Measurements from ENCODE around the gene UNK. TPM values are rescaled to one million over a fixed set of nuclear protein-coding genes. Genes with fewer than 3 reads are reported as not detected.

The UNK gene
- polyA plus RNA-seq, 2 of the 4 experiments (the other 2 are of a cell fraction) = 27.0 to 34.5 TPM

DNA sequence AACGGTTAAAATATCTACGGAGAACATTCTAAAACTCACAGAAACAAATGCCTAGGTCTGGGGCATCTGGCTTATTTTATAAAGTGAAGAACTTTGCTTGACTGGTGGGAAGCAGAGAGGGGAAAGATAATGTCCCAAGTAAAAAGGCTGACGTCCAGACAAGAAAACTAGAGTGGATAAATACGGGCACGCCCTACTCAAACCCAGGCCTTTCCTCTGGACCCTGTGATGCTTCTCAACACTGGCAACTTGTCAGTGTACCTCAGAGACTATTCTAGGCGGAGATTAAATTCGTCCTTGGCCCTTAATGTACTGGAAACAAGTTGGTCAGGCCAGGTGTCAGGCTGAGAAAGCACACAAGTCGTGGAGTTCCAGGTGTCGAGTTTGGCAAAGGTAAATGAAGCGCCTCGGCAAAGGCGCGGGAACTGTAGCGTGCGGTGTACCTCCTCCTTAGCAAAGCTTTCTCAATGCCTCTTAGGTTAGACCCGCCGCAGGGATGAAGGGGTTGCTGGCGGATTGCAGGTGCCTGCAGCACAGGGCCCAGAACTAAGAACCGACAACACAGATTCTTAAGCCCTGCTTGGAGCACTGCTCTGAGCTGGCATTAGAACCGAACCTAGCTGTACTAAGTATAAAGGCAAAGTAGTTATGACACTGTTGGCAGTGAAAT lies 668 bp upstream of the UNK start:
- POLR2A ChIA-PET = interaction anchor here (1.0 to 3.7 kb wide), 4 partner anchors 9 to 112 kb away, joined by 3 to 17 read pairs (median 8); partner anchors contain the start of gene WBP2
- Histone ChIP-seq H3K4me3 (peak overlapping the region; percentile 33), H3K27ac (peak overlapping the region; percentile 96 to 97), H3K4me2 (peak overlapping the region; percentile 82), H3K4me1 (peaks cover 39% of the 10 kb centered on the region), H3K9me3 (no peaks in the 10 kb centered on the region)
- TF ChIP-seq TFCP2L1 (CRISPR knock-in tag; IDR thresholded peaks at IDR 0.05) (0 out of 2 replicates have a peak, but pooled peaks have one; percentile 16), GATA3 (IDR thresholded peaks at IDR 0.05; ENCODE audit: borderline replicate concordance) (no peak), POLR2AphosphoS2 (conservative IDR thresholded peaks at IDR 0.05; ENCODE audit: low read length) (no peak), FOXS1 (CRISPR knock-in tag; IDR thresholded peaks at IDR 0.05) (no peak), PBX3 (IDR thresholded peaks at IDR 0.05) (no peak; the same call in 1 of the 2 replicates), NFE2L2 (conservative IDR thresholded peaks at IDR 0.05; ENCODE audit: low read length) (no peak), HES2 (IDR thresholded peaks at IDR 0.05) (no peak)
- ATAC-seq (peak; percentile 7 to 14; a peak in 5 of 6 replicates), FAIRE-seq (no peak), DNase-seq (ENCODE audit: low read depth in 1 of 2, low spot score in 1 of 2) (no peak)
- CTCF ChIA-PET = interaction anchor here (0.6 to 5.8 kb wide), 35 partner anchors 8 to 372 kb away, joined by 3 to 72 read pairs (median 5); partner anchors contain the start of genes GALK1, TRIM47, TRIM65 and UNC13D
- WGBS (ENCODE audit: missing lambda C conversion rate) = 56% methylated on average over 20 of the region's 20 CpGs

- peak in 1 of 2 experiments; percentile 69 for DNase-seq (ENCODE audit: low read depth in 1 of 2, low spot score in 1 of 2)
- FAIRE-seq = no peak
- H3K27ac ChIP-seq = peak overlapping the region; percentile 96 to 97
- ChIA-PET CTCF (interaction anchor here (0.8 to 5.8 kb wide), 12 partner anchors 9 to 166 kb away, joined by 3 to 72 read pairs (median 9); partner anchors contain the start of gene GALK1), POLR2A (interaction anchor here (1.0 to 3.7 kb wide), 6 partner anchors 9 to 111 kb away, joined by 3 to 17 read pairs (median 4); partner anchors contain the start of gene WBP2)
- peak overlapping the region; percentile 81 for H3K4me2 ChIP-seq
- ATAC-seq = peak; percentile 81 to 82
- peaks cover 37% of the 10 kb centered on the region for H3K4me1 ChIP-seq
- 14% methylated on average over 28 of the region's 43 CpGs for WGBS (ENCODE audit: missing lambda C conversion rate)
- peak overlapping the region; percentile 60 for H3K4me3 ChIP-seq
- no peaks in the 10 kb centered on the region for H3K9me3 ChIP-seq
- TF ChIP-seq NR3C1 (IDR thresholded peaks at IDR 0.05) (no peak), SREBF2 (IDR thresholded peaks at IDR 0.05) (no peak), SMC3 (IDR thresholded peaks at IDR 0.05) (no peak), POLR2A (IDR thresholded peaks at IDR 0.05; ENCODE audit: low read length) (peak; percentile 46), ZNF302 (CRISPR knock-in tag; IDR thresholded peaks at IDR 0.05) (peak; percentile 89), CHD4 (IDR thresholded peaks at IDR 0.05; ENCODE audit: borderline replicate concordance) (no peak), PHF8 (IDR thresholded peaks at IDR 0.05; ENCODE audit: borderline replicate concordance, low read depth) (peak; percentile 98), TFCP2L1 (CRISPR knock-in tag; IDR thresholded peaks at IDR 0.05) (peak; percentile 59; the same call in 1 of the 2 replicates), RAD21 (conservative IDR thresholded peaks at IDR 0.05 in 1 of 2, IDR thresholded peaks at IDR 0.05 in 1 of 2) (no peak), HOXA7 (CRISPR knock-in tag; IDR thresholded peaks at IDR 0.05) (peak; percentile 84), JUN (IDR thresholded peaks at IDR 0.05) (peak; percentile 83 to 98), FOXS1 (CRISPR knock-in tag; IDR thresholded peaks at IDR 0.05) (peak; percentile 76), RFX5 (IDR thresholded peaks at IDR 0.05) (0 out of 2 replicates have a peak, but pooled peaks have one; percentile 23), MAFK (IDR thresholded peaks at IDR 0.05; ENCODE audit: partially characterized antibody) (peak; percentile 90), EHF (CRISPR knock-in tag; IDR thresholded peaks at IDR 0.05) (peak; percentile 91; the same call in 1 of the 2 replicates), CHD2 (IDR thresholded peaks at IDR 0.05; ENCODE audit: low read length, partially characterized antibody) (no peak), MAZ (IDR thresholded peaks at IDR 0.05; ENCODE audit: borderline replicate concordance, low read depth, low read length) (0 out of 2 replicates have a peak, but pooled peaks have one; percentile 29), ATOH8 (CRISPR knock-in tag; IDR thresholded peaks at IDR 0.05; ENCODE audit: low read depth) (peak; percentile 80), HOXB13 (CRISPR knock-in tag; IDR thresholded peaks at IDR 0.05; ENCODE audit: low read depth) (peak; percentile 91), E2F6 (IDR thresholded peaks at IDR 0.05; ENCODE audit: borderline replicate concordance, low read depth) (peak; percentile 96), MAX (IDR thresholded peaks at IDR 0.05) (peak; percentile 95)
- TF ChIP-seq, protein P1, sequence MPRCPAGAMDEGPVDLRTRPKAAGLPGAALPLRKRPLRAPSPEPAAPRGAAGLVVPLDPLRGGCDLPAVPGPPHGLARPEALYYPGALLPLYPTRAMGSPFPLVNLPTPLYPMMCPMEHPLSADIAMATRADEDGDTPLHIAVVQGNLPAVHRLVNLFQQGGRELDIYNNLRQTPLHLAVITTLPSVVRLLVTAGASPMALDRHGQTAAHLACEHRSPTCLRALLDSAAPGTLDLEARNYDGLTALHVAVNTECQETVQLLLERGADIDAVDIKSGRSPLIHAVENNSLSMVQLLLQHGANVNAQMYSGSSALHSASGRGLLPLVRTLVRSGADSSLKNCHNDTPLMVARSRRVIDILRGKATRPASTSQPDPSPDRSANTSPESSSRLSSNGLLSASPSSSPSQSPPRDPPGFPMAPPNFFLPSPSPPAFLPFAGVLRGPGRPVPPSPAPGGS (IDR thresholded peaks at IDR 0.05) = peak; percentile 95; the same call in 2 of the 3 replicates
- TF ChIP-seq, protein P2, sequence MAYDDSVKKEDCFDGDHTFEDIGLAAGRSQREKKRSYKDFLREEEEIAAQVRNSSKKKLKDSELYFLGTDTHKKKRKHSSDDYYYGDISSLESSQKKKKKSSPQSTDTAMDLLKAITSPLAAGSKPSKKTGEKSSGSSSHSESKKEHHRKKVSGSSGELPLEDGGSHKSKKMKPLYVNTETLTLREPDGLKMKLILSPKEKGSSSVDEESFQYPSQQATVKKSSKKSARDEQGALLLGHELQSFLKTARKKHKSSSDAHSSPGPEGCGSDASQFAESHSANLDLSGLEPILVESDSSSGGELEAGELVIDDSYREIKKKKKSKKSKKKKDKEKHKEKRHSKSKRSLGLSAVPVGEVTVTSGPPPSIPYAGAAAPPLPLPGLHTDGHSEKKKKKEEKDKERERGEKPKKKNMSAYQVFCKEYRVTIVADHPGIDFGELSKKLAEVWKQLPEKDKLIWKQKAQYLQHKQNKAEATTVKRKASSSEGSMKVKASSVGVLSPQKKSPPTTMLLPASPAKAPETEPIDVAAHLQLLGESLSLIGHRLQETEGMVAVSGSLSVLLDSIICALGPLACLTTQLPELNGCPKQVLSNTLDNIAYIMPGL (CRISPR knock-in tag; IDR thresholded peaks at IDR 0.05; ENCODE audit: borderline replicate concordance) = peak; percentile 29; the same call in 1 of the 2 replicates
Measured at GRCh38 chr17:75785016-75785890, 647 bp downstream of the UNK start.
